GM23338 (cell line): ENCODE measurements around the gene GSTP1. TPM values are rescaled to one million over a fixed set of nuclear protein-coding genes. Genes with fewer than 3 reads are reported as not detected.
"Not testable (repeated sequence)": the region's sequence is repeated elsewhere in the genome, so short reads cannot be mapped to it uniquely, and the experiment has no call there.

Source experiments
- ATAC-seq: fragments of 200-7000 bp; cut with Tn5 transposase; 3 replicates; pipeline ENCODE4 v1.9.1; 2020
- DNase-seq: peaks from one replicate; pipeline ENCODE4 v3.0.0-alpha.2; 2015; ENCODE audit warnings: low spot score
- H2AFZ ChIP-seq: fragments of 200-600 bp; sonication (generic); 2 replicates; pipeline ENCODE4 v1.8.0; 2016; ENCODE audit warnings: antibody characterized with exemption, mild to moderate bottlenecking, moderate library complexity
- H3F3A ChIP-seq: fragments of 200-600 bp; sonication (generic); replicated peaks from 2 replicates; pipeline ENCODE4 v1.8.0; 2017; ENCODE audit warnings: antibody characterized with exemption, mixed run types, low read depth
- H3K27ac ChIP-seq: fragments of 200-600 bp; sonication (generic); 2 replicates; pipeline ENCODE4 v1.6.1; 2016; ENCODE audit warnings: low read depth
- H3K27me3 ChIP-seq: fragments of 200-600 bp; sonication (generic); 2 replicates; pipeline ENCODE4 v1.8.0; 2016; ENCODE audit warnings: mild to moderate bottlenecking, mixed run types, moderate library complexity; ENCODE audit not compliant: insufficient read depth
- H3K36me3 ChIP-seq: fragments of 200-600 bp; sonication (generic); 2 replicates; pipeline ENCODE4 v1.8.0; 2016; ENCODE audit warnings: mild to moderate bottlenecking; ENCODE audit not compliant: insufficient read depth
- H3K4me1 ChIP-seq: fragments of 200-600 bp; sonication (generic); 2 replicates; pipeline ENCODE4 v1.8.0; 2016; ENCODE audit warnings: mild to moderate bottlenecking, moderate library complexity; ENCODE audit not compliant: insufficient read depth
- H3K4me2 ChIP-seq: fragments of 200-600 bp; sonication (generic); 2 replicates; pipeline ENCODE4 v1.7.1; 2017; ENCODE audit warnings: mixed run types
- H3K4me3 ChIP-seq: fragments of 200-600 bp; sonication (generic); 2 replicates; pipeline ENCODE4 v1.6.1; 2016; ENCODE audit warnings: mixed run types
- H3K79me2 ChIP-seq: fragments of 200-600 bp; sonication (generic); replicated peaks from 2 replicates; pipeline ENCODE4 v1.8.0; 2017; ENCODE audit warnings: mild to moderate bottlenecking; ENCODE audit not compliant: insufficient read depth
- H3K9me2 ChIP-seq: fragments of 200-600 bp; sonication (generic); 2 replicates; pipeline ENCODE4 v1.8.0; 2017; ENCODE audit not compliant: insufficient read depth
- H4K20me1 ChIP-seq: fragments of 200-600 bp; sonication (generic); replicated peaks from 2 replicates; pipeline ENCODE4 v1.8.0; 2017; ENCODE audit warnings: mild to moderate bottlenecking; ENCODE audit not compliant: insufficient read depth
- H3K27ac Mint-ChIP-seq: 2 replicates; pipeline ENCODE4 v1.8.0; 2020; ENCODE audit warnings: inconsistent platforms, mild to moderate bottlenecking, moderate library complexity, mixed read lengths
- H3K27me3 Mint-ChIP-seq: 3 replicates; pipeline ENCODE4 v1.8.0; 2022; ENCODE audit warnings: low read depth, mild to moderate bottlenecking, moderate library complexity, mixed read lengths, inconsistent platforms; ENCODE audit not compliant: insufficient read depth, poor library complexity
- H3K36me3 Mint-ChIP-seq: 3 replicates; pipeline ENCODE4 v1.8.0; 2021; ENCODE audit warnings: low read depth, mild to moderate bottlenecking, inconsistent platforms, moderate library complexity, mixed read lengths
- H3K4me1 Mint-ChIP-seq: 3 replicates; pipeline ENCODE4 v1.8.0; 2020; ENCODE audit warnings: mild to moderate bottlenecking, inconsistent platforms, mixed read lengths
- H3K4me3 Mint-ChIP-seq: 3 replicates; pipeline ENCODE4 v1.8.0; 2021; ENCODE audit warnings: moderate library complexity, mild to moderate bottlenecking, inconsistent platforms, mixed read lengths
- H3K9me3 Mint-ChIP-seq: 3 replicates; pipeline ENCODE4 v1.8.0; 2020; ENCODE audit warnings: moderate library complexity, mild to moderate bottlenecking, inconsistent platforms, mixed read lengths
- NANOG ChIP-seq: IDR thresholded peaks from 2 replicates; pipeline ENCODE4 v1.6.1; 2016; ENCODE audit warnings: antibody characterized with exemption, borderline replicate concordance
- STAT1 ChIP-seq: IDR thresholded peaks from one replicate; pipeline ENCODE4 v1.6.1; 2016; ENCODE audit warnings: antibody characterized with exemption; ENCODE audit not compliant: unreplicated experiment
- ZNF114 ChIP-seq: fragments of 250-450 bp; sonication (Bioruptor Pico); IDR thresholded peaks from 2 replicates; pipeline ENCODE4 v1.5.0; 2020; ENCODE audit warnings: mild to moderate bottlenecking, moderate library complexity
- polyA plus RNA-seq: library from polyadenylated mRNA; unstranded; fragments of >200 nt; fragmentation: Nextera tagmentation; extraction: Ambion mirVana; gene quantifications from 2 replicates; pipeline ENCODE4 v1.2.1, GENCODE V29; 2016
- total RNA-seq: library from RNA; depleted of rRNA; stranded (reverse); fragments of >200 nt; shearing (Covaris generic); gene quantifications from 2 replicates; pipeline ENCODE4 v1.2.3, GENCODE V29; 2014
- TF ChIP-seq, protein P1 (sequence below), 2 experiments: fragments of 200-600 bp in 1 of 2; sonication (generic) in 1 of 2; conservative IDR thresholded peaks; 2 replicates each; pipeline versions ENCODE4 v1.5.1 to v1.6.1; 2016 to 2017; ENCODE audit warnings: antibody characterized with exemption in 2 of 2, low read depth in 2 of 2, mild to moderate bottlenecking in 2 of 2, moderate library complexity in 1 of 2
- TF ChIP-seq, protein P2 (sequence below): IDR thresholded peaks from one replicate; pipeline ENCODE4 v1.6.1; 2018; ENCODE audit warnings: antibody characterized with exemption; ENCODE audit not compliant: unreplicated experiment

The GSTP1 gene
- total and polyA plus RNA-seq, 2 experiments from 2014 or later: 1,776 to 1,881 TPM

DNA sequence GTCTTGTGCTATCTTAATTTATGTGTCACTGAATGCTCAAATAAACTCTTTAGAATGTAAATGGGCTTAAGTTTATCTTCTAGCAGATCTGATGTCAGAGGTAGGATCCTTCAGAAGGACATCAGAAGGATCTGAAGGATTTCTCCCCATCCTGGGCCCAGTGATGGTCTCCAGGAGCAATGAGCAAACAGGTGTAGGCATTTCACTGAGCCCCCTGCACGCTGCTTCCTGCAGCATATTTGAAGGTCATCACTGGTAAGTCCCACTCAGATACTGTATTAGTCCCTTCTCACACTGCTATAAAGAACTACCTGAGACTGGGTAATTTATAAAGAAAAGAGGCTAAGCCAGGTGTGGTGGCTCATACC, 4.5 kb downstream of the GSTP1 start:
- TF ChIP-seq, protein P1, sequence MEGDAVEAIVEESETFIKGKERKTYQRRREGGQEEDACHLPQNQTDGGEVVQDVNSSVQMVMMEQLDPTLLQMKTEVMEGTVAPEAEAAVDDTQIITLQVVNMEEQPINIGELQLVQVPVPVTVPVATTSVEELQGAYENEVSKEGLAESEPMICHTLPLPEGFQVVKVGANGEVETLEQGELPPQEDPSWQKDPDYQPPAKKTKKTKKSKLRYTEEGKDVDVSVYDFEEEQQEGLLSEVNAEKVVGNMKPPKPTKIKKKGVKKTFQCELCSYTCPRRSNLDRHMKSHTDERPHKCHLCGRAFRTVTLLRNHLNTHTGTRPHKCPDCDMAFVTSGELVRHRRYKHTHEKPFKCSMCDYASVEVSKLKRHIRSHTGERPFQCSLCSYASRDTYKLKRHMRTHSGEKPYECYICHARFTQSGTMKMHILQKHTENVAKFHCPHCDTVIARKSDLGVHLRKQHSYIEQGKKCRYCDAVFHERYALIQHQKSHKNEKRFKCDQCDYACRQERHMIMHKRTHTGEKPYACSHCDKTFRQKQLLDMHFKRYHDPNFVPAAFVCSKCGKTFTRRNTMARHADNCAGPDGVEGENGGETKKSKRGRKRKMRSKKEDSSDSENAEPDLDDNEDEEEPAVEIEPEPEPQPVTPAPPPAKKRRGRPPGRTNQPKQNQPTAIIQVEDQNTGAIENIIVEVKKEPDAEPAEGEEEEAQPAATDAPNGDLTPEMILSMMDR (conservative IDR thresholded peaks at IDR 0.05; ENCODE audit: low read depth in 2 of 2): no peak
- H3K4me2 ChIP-seq: no peak overlapping the region
- peaks cover 23% of the 10 kb centered on the region for H3F3A ChIP-seq
- H3K36me3 ChIP-seq: peaks cover 11% of the 10 kb centered on the region; the same call in 1 of the 2 replicates
- no peak overlapping the region for H2AFZ ChIP-seq
- H3K27me3 ChIP-seq: no peaks in the 10 kb centered on the region
- H3K9me2 ChIP-seq: no peaks in the 10 kb centered on the region
- Mint-ChIP-seq H3K4me1 (peaks cover 26% of the 10 kb centered on the region), H3K4me3 (no peak overlapping the region), H3K27ac (no peak overlapping the region), H3K9me3 (peaks cover 2% of the 10 kb centered on the region; the same call in 2 of the 3 replicates), H3K36me3 (peaks cover 50% of the 10 kb centered on the region), H3K27me3 (peaks cover 26% of the 10 kb centered on the region)
- H3K4me1 ChIP-seq: peaks cover 12% of the 10 kb centered on the region
- ATAC-seq (no peak), DNase-seq (no peak)
- no peak overlapping the region for H3K4me3 ChIP-seq
- peak overlapping the region; percentile 50 for H3K27ac ChIP-seq
- peaks cover 17% of the 10 kb centered on the region; the same call in 1 of the 2 replicates for H4K20me1 ChIP-seq
- peaks cover 22% of the 10 kb centered on the region for H3K79me2 ChIP-seq

DNA sequence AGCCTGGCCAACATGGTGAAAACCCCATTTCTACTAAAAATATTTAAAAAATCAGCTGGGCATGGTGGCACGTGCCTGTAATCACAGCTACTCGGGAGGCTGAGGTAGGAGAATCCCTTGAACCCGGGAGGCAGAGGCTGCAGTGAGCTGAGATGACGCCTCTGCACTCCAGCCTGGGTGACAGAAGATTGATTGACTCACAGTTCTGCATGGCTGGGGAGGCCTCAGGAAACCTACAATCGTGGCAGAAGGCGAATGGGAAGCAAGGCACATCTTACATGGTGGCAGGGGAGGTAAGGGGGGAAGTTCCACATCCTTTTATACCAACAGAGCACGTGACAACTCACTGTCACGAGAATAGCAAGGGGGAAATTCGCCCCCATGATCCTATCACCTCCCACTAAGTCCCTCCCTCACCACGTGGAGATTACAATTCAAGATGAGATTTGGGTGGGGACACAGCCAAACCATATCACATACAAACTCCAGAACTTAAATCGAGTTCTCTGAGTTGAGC, 5.3 kb downstream of the GSTP1 start:
- Histone ChIP-seq H4K20me1 (peaks cover 17% of the 10 kb centered on the region; the same call in 1 of the 2 replicates), H3K79me2 (peaks cover 18% of the 10 kb centered on the region), H3K36me3 (peaks cover 11% of the 10 kb centered on the region; the same call in 1 of the 2 replicates), H3K27ac (peak overlapping the region; percentile 66; the same call in 1 of the 2 replicates), H3K4me1 (peaks cover 13% of the 10 kb centered on the region), H3F3A (peaks cover 23% of the 10 kb centered on the region)
- not testable (repeated sequence) for H3K9me2 ChIP-seq, H3K4me3 Mint-ChIP-seq, H3K4me2 ChIP-seq, ATAC-seq, H3K4me3 ChIP-seq, DNase-seq, H3K9me3 Mint-ChIP-seq, H3K27ac Mint-ChIP-seq, H3K27me3 ChIP-seq, H2AFZ ChIP-seq
- peaks cover 28% of the 10 kb centered on the region for H3K4me1 Mint-ChIP-seq
- H3K36me3 Mint-ChIP-seq: peaks cover 50% of the 10 kb centered on the region
- peaks cover 29% of the 10 kb centered on the region for H3K27me3 Mint-ChIP-seq

DNA sequence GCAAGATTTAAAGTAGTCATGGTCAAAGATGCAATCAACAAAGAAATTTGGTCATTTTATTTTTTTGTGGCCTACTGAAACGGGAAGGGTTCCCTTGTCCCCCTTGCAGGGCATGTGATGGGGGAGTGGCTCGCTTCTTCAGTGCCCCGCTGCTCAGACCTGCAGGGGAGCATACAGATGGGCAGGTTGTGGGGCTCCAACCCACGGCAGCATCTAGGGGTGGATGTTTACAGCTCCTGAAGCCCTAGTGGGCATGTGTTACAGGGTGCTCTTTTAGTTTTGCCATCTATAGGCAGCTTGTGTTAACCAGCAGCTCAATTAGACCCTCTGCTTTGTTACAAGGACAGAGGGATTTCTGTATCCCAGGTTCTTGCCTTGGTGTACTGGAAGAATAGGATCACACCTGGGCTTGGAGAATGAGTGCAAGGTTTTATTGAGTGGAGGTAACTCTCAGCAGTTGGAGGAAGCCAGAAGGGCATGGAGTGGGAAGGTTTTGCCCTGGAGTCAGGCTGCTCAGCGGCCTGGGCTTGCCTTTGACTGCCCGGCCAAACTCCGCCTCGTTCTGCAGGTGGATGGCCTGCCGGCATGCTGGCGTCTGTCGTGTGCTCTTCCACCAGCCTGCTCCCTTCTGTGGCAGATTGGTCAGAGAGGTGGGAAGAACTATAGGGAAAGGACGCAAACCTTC, 9.4 kb downstream of the GSTP1 start:
- Histone ChIP-seq H3K79me2 (no peaks in the 10 kb centered on the region), H3K4me3 (no peak overlapping the region), H2AFZ (peak overlapping the region; percentile 38; the same call in 1 of the 2 replicates), H3K9me2 (no peaks in the 10 kb centered on the region), H3K27me3 (no peaks in the 10 kb centered on the region), H3F3A (peaks cover 3% of the 10 kb centered on the region; the same call in 1 of the 2 replicates), H4K20me1 (peaks cover 2% of the 10 kb centered on the region; the same call in 1 of the 2 replicates), H3K27ac (no peak overlapping the region), H3K36me3 (no peaks in the 10 kb centered on the region), H3K4me1 (peaks cover 4% of the 10 kb centered on the region), H3K4me2 (no peak overlapping the region)
- Mint-ChIP-seq H3K36me3 (peaks cover 12% of the 10 kb centered on the region), H3K4me1 (peaks cover 12% of the 10 kb centered on the region), H3K27me3 (peaks cover 17% of the 10 kb centered on the region), H3K4me3 (no peak overlapping the region), H3K9me3 (peaks cover 14% of the 10 kb centered on the region), H3K27ac (no peak overlapping the region; the same call in 1 of the 2 replicates)
- ATAC-seq (peak; percentile 69), DNase-seq (no peak)
- TF ChIP-seq STAT1 (no peak), ZNF114 (no peak), NANOG (no peak)
- TF ChIP-seq, protein P2, sequence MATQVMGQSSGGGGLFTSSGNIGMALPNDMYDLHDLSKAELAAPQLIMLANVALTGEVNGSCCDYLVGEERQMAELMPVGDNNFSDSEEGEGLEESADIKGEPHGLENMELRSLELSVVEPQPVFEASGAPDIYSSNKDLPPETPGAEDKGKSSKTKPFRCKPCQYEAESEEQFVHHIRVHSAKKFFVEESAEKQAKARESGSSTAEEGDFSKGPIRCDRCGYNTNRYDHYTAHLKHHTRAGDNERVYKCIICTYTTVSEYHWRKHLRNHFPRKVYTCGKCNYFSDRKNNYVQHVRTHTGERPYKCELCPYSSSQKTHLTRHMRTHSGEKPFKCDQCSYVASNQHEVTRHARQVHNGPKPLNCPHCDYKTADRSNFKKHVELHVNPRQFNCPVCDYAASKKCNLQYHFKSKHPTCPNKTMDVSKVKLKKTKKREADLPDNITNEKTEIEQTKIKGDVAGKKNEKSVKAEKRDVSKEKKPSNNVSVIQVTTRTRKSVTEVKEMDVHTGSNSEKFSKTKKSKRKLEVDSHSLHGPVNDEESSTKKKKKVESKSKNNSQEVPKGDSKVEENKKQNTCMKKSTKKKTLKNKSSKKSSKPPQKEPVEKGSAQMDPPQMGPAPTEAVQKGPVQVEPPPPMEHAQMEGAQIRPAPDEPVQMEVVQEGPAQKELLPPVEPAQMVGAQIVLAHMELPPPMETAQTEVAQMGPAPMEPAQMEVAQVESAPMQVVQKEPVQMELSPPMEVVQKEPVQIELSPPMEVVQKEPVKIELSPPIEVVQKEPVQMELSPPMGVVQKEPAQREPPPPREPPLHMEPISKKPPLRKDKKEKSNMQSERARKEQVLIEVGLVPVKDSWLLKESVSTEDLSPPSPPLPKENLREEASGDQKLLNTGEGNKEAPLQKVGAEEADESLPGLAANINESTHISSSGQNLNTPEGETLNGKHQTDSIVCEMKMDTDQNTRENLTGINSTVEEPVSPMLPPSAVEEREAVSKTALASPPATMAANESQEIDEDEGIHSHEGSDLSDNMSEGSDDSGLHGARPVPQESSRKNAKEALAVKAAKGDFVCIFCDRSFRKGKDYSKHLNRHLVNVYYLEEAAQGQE: no peak
